Measurements from ENCODE around the gene SCAI.
"Not testable (repeated sequence)": the region's sequence is repeated elsewhere in the genome, so short reads cannot be mapped to it uniquely, and the experiment has no call there.

Gene SCAI

GRCh38 chr9:124964604-124965003 is 178.7 kb downstream of the SCAI start:
- DNase-seq (ENCODE audit: low spot score) = no peak
- TF ChIP-seq, protein P1, sequence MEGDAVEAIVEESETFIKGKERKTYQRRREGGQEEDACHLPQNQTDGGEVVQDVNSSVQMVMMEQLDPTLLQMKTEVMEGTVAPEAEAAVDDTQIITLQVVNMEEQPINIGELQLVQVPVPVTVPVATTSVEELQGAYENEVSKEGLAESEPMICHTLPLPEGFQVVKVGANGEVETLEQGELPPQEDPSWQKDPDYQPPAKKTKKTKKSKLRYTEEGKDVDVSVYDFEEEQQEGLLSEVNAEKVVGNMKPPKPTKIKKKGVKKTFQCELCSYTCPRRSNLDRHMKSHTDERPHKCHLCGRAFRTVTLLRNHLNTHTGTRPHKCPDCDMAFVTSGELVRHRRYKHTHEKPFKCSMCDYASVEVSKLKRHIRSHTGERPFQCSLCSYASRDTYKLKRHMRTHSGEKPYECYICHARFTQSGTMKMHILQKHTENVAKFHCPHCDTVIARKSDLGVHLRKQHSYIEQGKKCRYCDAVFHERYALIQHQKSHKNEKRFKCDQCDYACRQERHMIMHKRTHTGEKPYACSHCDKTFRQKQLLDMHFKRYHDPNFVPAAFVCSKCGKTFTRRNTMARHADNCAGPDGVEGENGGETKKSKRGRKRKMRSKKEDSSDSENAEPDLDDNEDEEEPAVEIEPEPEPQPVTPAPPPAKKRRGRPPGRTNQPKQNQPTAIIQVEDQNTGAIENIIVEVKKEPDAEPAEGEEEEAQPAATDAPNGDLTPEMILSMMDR (IDR thresholded peaks at IDR 0.05; ENCODE audit: extremely low read depth, missing control alignments) = no peak

DNA sequence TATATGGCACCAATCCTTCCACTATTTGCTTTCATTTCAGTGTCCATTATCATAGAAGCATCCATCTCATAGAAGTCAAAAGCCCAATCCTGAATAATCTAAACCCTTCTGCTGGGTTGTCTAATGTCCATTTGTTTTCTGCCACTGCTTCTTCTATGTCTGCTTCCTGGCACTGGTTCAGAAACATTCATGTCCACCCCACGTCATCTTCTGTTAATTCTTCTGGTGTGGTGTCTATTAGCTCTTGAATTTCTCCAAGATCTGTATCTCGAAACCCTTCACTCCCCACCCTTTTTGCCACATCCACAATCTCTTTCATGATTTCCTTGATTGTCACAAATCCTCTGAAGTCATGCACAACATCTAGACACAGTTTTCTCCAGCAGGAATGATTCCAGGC is 179.3 kb downstream of the SCAI start:
- no peak for DNase-seq (ENCODE audit: low spot score)
- TF ChIP-seq, protein P1 (IDR thresholded peaks at IDR 0.05; ENCODE audit: extremely low read depth, missing control alignments) = no peak

GRCh38 chr9:124960409-124960752 is 182.9 kb downstream of the SCAI start:
- DNase-seq (ENCODE audit: low spot score) = no peak
- TF ChIP-seq, protein P1 (IDR thresholded peaks at IDR 0.05; ENCODE audit: extremely low read depth, missing control alignments) = no peak

- DNase-seq (ENCODE audit: low spot score) = not testable (repeated sequence)
Measured at GRCh38 chr9:124959671-124960408, 183.5 kb downstream of the SCAI start.

DNA sequence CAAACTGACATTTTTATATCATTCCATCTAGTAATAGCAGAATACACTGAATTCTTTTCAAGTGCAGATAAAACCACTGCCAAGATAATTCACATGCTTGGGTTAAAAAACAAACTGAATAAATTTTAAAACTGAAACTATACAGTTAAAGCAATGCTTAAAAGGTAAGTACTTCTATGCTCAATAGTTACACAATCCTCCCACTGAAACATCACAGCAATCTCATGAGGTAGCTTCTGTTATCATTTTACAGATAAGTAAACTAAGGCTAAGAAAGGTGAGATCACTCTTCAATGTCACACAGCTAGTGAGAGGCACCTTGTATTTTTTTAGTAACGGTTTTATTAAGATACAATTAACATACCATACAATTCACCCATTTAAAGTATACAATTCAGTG is 189.1 kb downstream of the SCAI start:
- no peak for DNase-seq (ENCODE audit: low spot score)
- TF ChIP-seq, protein P1 (IDR thresholded peaks at IDR 0.05; ENCODE audit: extremely low read depth, missing control alignments) = no peak

DNA sequence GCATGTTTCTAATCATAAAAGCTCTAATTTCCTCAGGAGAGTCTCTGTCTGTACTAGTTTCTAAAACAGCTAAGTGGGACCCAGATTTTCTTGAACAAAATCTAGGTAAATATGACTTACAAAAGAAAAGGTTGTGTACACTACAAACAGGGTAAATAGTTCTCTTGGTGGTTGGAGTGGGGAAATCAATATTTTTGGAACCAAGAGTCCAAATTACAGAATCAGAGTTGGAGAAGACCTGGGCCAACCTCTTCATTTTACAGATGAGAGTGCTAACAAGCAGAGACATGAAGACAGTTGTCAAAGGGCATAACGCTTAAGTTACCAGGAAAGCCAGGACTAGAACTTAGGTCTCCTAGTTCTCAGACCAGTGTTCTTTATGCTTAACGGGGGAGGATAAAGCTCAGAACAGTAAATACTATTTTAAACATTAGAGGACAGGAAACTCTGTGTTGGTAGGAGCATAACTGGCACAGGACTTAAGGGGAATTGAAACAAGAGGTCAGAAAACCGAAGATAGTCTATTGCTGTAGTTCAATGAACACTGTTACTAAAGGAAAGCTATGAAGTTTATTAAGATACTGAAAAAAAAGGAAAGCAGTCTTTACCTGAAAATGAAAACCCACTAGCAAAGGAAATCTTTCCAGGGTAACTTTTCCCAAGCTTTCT is 193.1 kb downstream of the SCAI start:
- TF ChIP-seq, protein P1 (IDR thresholded peaks at IDR 0.05; ENCODE audit: extremely low read depth, missing control alignments) = no peak
- DNase-seq (ENCODE audit: low spot score) = peak; percentile 30

DNA sequence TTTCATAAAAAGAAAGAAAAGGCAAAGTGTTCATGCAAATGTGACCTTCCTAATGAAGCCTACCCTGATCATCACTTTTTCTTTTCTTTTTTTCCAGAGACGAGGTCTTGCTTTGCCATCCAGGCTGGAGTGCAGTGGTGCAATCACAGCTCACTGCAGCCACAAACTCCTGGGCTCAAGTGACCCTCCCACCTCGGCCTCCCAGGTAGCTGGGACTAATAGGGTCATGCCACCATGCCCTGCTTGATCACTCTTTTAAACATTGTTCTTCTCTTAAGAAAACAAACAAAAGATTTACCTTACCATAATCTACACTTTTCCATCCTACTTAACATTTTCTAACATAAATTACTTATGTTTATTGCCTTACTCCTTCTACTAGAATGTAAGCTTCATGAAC is 193.9 kb downstream of the SCAI start:
- TF ChIP-seq, protein P1 (IDR thresholded peaks at IDR 0.05; ENCODE audit: extremely low read depth, missing control alignments) = no peak
- DNase-seq (ENCODE audit: low spot score) = no peak
